SH-SY5Y (cell line): Measurements from ENCODE around the gene KRT71.

ENCODE experiments used
- GATA2 ChIP-seq: IDR thresholded peaks from 2 replicates; pipeline ENCODE4 v1.6.1; 2011; ENCODE audit warnings: mild to moderate bottlenecking, low read depth, low read length
- GATA3 ChIP-seq: IDR thresholded peaks from 2 replicates; pipeline ENCODE4 v1.6.1; 2011; ENCODE audit warnings: low read depth, mild to moderate bottlenecking, low read length, moderate library complexity

- TF ChIP-seq GATA2 (no peak), GATA3 (no peak)
Observed at GRCh38 chr12:52558781-52559445, 6.0 kb upstream of the KRT71 start.
